Measurements from ENCODE around the gene HOXB5.

HOXB5 gene

DNA sequence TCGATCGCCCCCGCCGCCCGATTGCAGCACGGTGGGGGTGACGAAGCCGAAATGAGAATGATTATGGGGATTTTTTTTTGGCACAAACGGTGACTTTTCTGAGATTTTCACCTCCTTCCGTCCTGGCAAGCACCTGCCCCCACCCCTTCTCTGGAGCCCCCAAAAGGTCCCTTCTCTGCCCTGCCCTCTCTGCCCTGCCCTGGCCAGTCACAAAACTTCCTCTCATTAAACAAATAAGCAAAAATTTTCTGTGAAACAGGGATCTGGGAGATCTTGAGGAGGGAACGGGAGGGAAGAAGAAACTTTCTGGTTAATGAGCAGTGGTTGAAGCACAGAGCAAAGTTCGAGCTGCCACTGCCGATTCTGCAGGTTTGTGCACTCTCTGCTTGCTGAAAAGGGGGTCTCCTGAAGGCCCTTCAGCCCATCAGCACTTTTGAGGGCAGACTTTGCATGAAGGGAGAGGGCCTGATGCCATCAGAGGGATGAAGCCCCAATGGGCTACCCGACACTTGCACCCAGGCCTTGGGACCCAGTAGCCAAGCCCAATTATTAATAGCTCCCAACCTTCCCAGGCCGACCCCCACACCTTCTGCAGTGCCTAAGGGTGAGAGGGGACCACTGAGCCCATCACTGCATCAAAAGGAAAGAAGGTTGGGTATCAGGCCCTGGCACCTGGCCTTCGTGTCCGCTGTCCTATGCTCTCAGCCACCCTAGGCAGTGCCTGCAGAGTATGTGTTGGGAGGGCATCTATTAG lies 22.6 kb upstream of the HOXB5 start:
- no peak for TF ChIP-seq ARNTL (CRISPR knock-in tag; IDR thresholded peaks at IDR 0.05; ENCODE audit: borderline replicate concordance, low read depth)
- TF ChIP-seq TCF4 (CRISPR knock-in tag; IDR thresholded peaks at IDR 0.05; ENCODE audit: borderline replicate concordance), result no peak
- no peak for TF ChIP-seq SNAI2 (CRISPR knock-in tag; IDR thresholded peaks at IDR 0.05)
- TF ChIP-seq ESRRG (CRISPR knock-in tag; IDR thresholded peaks at IDR 0.05), result no peak
- no peak for TF ChIP-seq ISL1 (CRISPR knock-in tag; IDR thresholded peaks at IDR 0.05)
- TF ChIP-seq TOX (CRISPR knock-in tag; IDR thresholded peaks at IDR 0.05; ENCODE audit: borderline replicate concordance), result no peak
- no peak for TF ChIP-seq ZNF565 (CRISPR knock-in tag; conservative IDR thresholded peaks at IDR 0.05; ENCODE audit: low read depth)
- TF ChIP-seq PPARA (CRISPR knock-in tag; IDR thresholded peaks at IDR 0.05; ENCODE audit: borderline replicate concordance), result no peak
- no peak for TF ChIP-seq CSDC2 (CRISPR knock-in tag; IDR thresholded peaks at IDR 0.05)
- no peak for TF ChIP-seq ZFP3 (CRISPR knock-in tag; IDR thresholded peaks at IDR 0.05)
- TF ChIP-seq, protein P1, sequence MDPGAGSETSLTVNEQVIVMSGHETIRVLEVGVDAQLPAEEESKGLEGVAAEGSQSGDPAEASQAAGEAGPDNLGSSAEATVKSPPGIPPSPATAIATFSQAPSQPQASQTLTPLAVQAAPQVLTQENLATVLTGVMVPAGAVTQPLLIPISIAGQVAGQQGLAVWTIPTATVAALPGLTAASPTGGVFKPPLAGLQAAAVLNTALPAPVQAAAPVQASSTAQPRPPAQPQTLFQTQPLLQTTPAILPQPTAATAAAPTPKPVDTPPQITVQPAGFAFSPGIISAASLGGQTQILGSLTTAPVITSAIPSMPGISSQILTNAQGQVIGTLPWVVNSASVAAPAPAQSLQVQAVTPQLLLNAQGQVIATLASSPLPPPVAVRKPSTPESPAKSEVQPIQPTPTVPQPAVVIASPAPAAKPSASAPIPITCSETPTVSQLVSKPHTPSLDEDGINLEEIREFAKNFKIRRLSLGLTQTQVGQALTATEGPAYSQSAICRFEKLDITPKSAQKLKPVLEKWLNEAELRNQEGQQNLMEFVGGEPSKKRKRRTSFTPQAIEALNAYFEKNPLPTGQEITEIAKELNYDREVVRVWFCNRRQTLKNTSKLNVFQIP (CRISPR knock-in tag; IDR thresholded peaks at IDR 0.05; ENCODE audit: borderline replicate concordance, low read depth), result no peak
- TF ChIP-seq BACH2 (CRISPR knock-in tag; IDR thresholded peaks at IDR 0.05; ENCODE audit: borderline replicate concordance), result no peak
- no peak for ATAC-seq

DNA sequence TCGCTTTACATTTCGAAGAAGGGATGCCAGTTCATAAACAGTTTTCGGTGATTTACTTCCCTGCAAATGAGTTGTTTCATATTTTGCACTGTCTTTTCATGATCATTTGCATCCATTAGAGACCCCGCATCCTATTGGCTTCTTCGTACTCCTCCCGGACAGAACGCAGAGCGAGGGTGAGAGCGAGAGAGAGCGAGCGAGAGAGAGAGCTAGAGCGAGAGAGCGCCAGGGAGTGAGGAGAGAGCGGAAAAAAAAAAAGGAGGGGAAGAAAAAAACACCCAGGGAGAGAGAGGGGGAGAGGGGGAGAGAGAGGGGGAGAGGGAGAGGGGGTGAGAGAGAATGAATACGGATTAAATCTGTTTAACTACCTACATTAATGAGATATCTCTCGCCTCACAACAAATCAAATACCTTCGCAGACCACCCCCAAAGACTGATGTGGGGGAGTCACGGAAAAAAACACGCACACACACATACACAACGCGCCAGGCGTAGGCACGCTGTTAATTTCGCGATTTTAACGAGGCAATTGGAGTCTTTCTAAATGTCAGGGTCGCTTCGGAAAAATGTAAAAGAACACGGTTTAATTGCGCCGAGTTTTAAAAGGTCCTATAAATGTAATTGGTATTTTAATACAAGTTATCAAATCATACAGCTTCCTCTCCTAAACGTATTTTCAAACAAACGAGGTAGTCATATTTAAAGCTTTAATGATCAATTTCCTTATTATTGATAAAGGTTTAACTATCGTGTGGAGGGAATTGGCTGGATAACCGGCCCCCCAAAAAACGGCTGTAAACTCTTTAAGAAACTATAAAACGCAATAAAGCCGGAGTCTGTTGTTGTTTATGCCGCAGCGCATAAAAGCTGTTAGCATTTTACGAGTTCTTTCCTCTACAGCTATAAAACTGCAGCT lies 21.7 kb upstream of the HOXB5 start, which contains the start of gene HOXB8:
TSS of gene HOXB8 (minus strand) at position 246 of the 916 bp plus-strand sequence. CDS start 588 bp downstream, outside the sequence.
- TF ChIP-seq ARNTL (CRISPR knock-in tag; IDR thresholded peaks at IDR 0.05; ENCODE audit: borderline replicate concordance, low read depth), result no peak
- TF ChIP-seq, protein P2, sequence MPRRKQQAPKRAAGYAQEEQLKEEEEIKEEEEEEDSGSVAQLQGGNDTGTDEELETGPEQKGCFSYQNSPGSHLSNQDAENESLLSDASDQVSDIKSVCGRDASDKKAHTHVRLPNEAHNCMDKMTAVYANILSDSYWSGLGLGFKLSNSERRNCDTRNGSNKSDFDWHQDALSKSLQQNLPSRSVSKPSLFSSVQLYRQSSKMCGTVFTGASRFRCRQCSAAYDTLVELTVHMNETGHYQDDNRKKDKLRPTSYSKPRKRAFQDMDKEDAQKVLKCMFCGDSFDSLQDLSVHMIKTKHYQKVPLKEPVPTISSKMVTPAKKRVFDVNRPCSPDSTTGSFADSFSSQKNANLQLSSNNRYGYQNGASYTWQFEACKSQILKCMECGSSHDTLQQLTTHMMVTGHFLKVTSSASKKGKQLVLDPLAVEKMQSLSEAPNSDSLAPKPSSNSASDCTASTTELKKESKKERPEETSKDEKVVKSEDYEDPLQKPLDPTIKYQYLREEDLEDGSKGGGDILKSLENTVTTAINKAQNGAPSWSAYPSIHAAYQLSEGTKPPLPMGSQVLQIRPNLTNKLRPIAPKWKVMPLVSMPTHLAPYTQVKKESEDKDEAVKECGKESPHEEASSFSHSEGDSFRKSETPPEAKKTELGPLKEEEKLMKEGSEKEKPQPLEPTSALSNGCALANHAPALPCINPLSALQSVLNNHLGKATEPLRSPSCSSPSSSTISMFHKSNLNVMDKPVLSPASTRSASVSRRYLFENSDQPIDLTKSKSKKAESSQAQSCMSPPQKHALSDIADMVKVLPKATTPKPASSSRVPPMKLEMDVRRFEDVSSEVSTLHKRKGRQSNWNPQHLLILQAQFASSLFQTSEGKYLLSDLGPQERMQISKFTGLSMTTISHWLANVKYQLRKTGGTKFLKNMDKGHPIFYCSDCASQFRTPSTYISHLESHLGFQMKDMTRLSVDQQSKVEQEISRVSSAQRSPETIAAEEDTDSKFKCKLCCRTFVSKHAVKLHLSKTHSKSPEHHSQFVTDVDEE (CRISPR knock-in tag; IDR thresholded peaks at IDR 0.05), result no peak
- TF ChIP-seq GLIS3 (CRISPR knock-in tag; IDR thresholded peaks at IDR 0.05), result no peak
- no peak for TF ChIP-seq ZC3H10 (CRISPR knock-in tag; IDR thresholded peaks at IDR 0.05)
- TF ChIP-seq, protein P3, sequence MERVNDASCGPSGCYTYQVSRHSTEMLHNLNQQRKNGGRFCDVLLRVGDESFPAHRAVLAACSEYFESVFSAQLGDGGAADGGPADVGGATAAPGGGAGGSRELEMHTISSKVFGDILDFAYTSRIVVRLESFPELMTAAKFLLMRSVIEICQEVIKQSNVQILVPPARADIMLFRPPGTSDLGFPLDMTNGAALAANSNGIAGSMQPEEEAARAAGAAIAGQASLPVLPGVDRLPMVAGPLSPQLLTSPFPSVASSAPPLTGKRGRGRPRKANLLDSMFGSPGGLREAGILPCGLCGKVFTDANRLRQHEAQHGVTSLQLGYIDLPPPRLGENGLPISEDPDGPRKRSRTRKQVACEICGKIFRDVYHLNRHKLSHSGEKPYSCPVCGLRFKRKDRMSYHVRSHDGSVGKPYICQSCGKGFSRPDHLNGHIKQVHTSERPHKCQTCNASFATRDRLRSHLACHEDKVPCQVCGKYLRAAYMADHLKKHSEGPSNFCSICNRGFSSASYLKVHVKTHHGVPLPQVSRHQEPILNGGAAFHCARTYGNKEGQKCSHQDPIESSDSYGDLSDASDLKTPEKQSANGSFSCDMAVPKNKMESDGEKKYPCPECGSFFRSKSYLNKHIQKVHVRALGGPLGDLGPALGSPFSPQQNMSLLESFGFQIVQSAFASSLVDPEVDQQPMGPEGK (CRISPR knock-in tag; IDR thresholded peaks at IDR 0.05; ENCODE audit: borderline replicate concordance), result no peak
- no peak for TF ChIP-seq ZFP30 (CRISPR knock-in tag; IDR thresholded peaks at IDR 0.05)
- TF ChIP-seq ISL1 (CRISPR knock-in tag; IDR thresholded peaks at IDR 0.05), result no peak
- TF ChIP-seq PPARA (CRISPR knock-in tag; IDR thresholded peaks at IDR 0.05; ENCODE audit: borderline replicate concordance), result no peak
- no peak for TF ChIP-seq BACH2 (CRISPR knock-in tag; IDR thresholded peaks at IDR 0.05; ENCODE audit: borderline replicate concordance)
- TF ChIP-seq, protein P4, sequence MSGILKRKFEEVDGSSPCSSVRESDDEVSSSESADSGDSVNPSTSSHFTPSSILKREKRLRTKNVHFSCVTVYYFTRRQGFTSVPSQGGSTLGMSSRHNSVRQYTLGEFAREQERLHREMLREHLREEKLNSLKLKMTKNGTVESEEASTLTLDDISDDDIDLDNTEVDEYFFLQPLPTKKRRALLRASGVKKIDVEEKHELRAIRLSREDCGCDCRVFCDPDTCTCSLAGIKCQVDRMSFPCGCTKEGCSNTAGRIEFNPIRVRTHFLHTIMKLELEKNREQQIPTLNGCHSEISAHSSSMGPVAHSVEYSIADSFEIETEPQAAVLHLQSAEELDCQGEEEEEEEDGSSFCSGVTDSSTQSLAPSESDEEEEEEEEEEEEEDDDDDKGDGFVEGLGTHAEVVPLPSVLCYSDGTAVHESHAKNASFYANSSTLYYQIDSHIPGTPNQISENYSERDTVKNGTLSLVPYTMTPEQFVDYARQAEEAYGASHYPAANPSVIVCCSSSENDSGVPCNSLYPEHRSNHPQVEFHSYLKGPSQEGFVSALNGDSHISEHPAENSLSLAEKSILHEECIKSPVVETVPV (CRISPR knock-in tag; IDR thresholded peaks at IDR 0.05), result no peak
- TF ChIP-seq OSR1 (CRISPR knock-in tag; IDR thresholded peaks at IDR 0.05), result no peak
- no peak for TF ChIP-seq ESRRG (CRISPR knock-in tag; IDR thresholded peaks at IDR 0.05)
- TF ChIP-seq, protein P5, sequence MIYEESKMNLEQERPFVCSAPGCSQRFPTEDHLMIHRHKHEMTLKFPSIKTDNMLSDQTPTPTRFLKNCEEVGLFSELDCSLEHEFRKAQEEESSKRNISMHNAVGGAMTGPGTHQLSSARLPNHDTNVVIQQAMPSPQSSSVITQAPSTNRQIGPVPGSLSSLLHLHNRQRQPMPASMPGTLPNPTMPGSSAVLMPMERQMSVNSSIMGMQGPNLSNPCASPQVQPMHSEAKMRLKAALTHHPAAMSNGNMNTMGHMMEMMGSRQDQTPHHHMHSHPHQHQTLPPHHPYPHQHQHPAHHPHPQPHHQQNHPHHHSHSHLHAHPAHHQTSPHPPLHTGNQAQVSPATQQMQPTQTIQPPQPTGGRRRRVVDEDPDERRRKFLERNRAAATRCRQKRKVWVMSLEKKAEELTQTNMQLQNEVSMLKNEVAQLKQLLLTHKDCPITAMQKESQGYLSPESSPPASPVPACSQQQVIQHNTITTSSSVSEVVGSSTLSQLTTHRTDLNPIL (CRISPR knock-in tag; IDR thresholded peaks at IDR 0.05; ENCODE audit: low read depth), result no peak
- TF ChIP-seq TOX (CRISPR knock-in tag; IDR thresholded peaks at IDR 0.05; ENCODE audit: borderline replicate concordance), result no peak
- TF ChIP-seq ZNF565 (CRISPR knock-in tag; conservative IDR thresholded peaks at IDR 0.05; ENCODE audit: low read depth), result no peak
- no peak for TF ChIP-seq CSDC2 (CRISPR knock-in tag; IDR thresholded peaks at IDR 0.05)
- no peak for ATAC-seq
